ENCODE data around the gene OPCML. TPM values are rescaled to one million over a fixed set of nuclear protein-coding genes. Genes with fewer than 3 reads are reported as not detected.

OPCML gene
- total RNA-seq, 1 experiment from 2014 or later: not detected

GRCh38 chr11:133146697-133147306, 385.5 kb downstream of the OPCML start:
- intact Hi-C loops (cut with micrococcal nuclease; ENCODE audit: unreplicated experiment): no loop called here
- Histone ChIP-seq H3K4me3 (ENCODE audit: low read depth, low read length) (no peak overlapping the region), H3K9me3 (no peaks in the 10 kb centered on the region), H3K4me1 (no peaks in the 10 kb centered on the region), H3K36me3 (ENCODE audit: control insufficient read depth, insufficient read depth, low read length) (no peaks in the 10 kb centered on the region), H3K27me3 (replicated peaks; ENCODE audit: control insufficient read depth, insufficient read depth, low read length) (no peaks in the 10 kb centered on the region)
- POLR2A ChIA-PET: no interaction called here
- no TSS peak for BruUV-seq (replicated peaks)
- DNase-seq: no peak
- H3K4me1 Mint-ChIP-seq (ENCODE audit: low read depth, unreplicated experiment): peaks cover 5% of the 10 kb centered on the region
- no peaks in the 10 kb centered on the region for H3K36me3 Mint-ChIP-seq (ENCODE audit: insufficient read depth, unreplicated experiment)
- no peaks in the 10 kb centered on the region for H3K27me3 Mint-ChIP-seq (ENCODE audit: insufficient read depth, unreplicated experiment)
- no peak overlapping the region for H3K4me3 Mint-ChIP-seq (ENCODE audit: unreplicated experiment)
- CTCF ChIA-PET: no interaction called here
- no peak for TF ChIP-seq CTCF (IDR thresholded peaks at IDR 0.05; ENCODE audit: insufficient read depth in 1 of 2, low read depth in 1 of 2, low read length in 1 of 2, severe bottlenecking in 1 of 2, unreplicated experiment in 1 of 2)
- H3K9me3 Mint-ChIP-seq (ENCODE audit: unreplicated experiment): peaks cover 20% of the 10 kb centered on the region
- H3K27ac Mint-ChIP-seq (ENCODE audit: unreplicated experiment): no peak overlapping the region

GRCh38 chr11:133137939-133138338, 394.4 kb downstream of the OPCML start:
- intact Hi-C loops (cut with micrococcal nuclease; ENCODE audit: unreplicated experiment): no loop called here
- H3K4me1 Mint-ChIP-seq (ENCODE audit: low read depth, unreplicated experiment): no peaks in the 10 kb centered on the region
- CTCF ChIA-PET: no interaction called here
- no TSS peak for BruUV-seq (replicated peaks)
- H3K4me3 ChIP-seq (ENCODE audit: low read depth, low read length): no peak overlapping the region
- H3K9me3 Mint-ChIP-seq (ENCODE audit: unreplicated experiment): peaks cover 26% of the 10 kb centered on the region
- H3K4me3 Mint-ChIP-seq (ENCODE audit: unreplicated experiment): no peak overlapping the region
- H3K27me3 Mint-ChIP-seq (ENCODE audit: insufficient read depth, unreplicated experiment): no peaks in the 10 kb centered on the region
- H3K27me3 ChIP-seq (replicated peaks; ENCODE audit: control insufficient read depth, insufficient read depth, low read length): no peaks in the 10 kb centered on the region
- H3K9me3 ChIP-seq: no peaks in the 10 kb centered on the region
- DNase-seq: no peak
- TF ChIP-seq CTCF (IDR thresholded peaks at IDR 0.05; ENCODE audit: insufficient read depth in 1 of 2, low read depth in 1 of 2, low read length in 1 of 2, severe bottlenecking in 1 of 2, unreplicated experiment in 1 of 2): no peak
- POLR2A ChIA-PET: no interaction called here
- H3K36me3 Mint-ChIP-seq (ENCODE audit: insufficient read depth, unreplicated experiment): no peaks in the 10 kb centered on the region
- no peaks in the 10 kb centered on the region for H3K4me1 ChIP-seq
- no peaks in the 10 kb centered on the region for H3K36me3 ChIP-seq (ENCODE audit: control insufficient read depth, insufficient read depth, low read length)
- H3K27ac Mint-ChIP-seq (ENCODE audit: unreplicated experiment): no peak overlapping the region

DNA sequence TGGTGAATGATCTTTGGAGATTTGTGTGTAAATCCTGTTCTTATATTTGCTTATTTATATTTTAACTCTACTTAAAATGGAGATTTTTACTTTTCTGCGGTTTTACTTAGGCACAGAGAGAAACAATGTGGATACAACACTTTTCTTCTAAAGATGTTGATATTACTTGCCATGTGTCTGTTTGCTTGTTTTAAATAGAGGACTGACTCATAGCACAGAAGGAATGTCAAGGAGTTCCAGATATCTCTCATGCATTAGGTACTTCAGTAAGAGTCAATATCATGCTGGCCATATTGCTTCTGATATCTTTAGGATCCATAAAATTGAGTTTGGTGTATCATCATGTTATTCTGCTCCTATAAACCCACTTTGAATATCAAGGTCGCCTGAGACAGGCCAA, 395.0 kb downstream of the OPCML start:
- BruUV-seq (replicated peaks): no TSS peak
- no peak overlapping the region for H3K4me3 Mint-ChIP-seq (ENCODE audit: unreplicated experiment)
- H3K4me1 Mint-ChIP-seq (ENCODE audit: low read depth, unreplicated experiment): no peaks in the 10 kb centered on the region
- no peak for DNase-seq
- no peaks in the 10 kb centered on the region for H3K36me3 Mint-ChIP-seq (ENCODE audit: insufficient read depth, unreplicated experiment)
- Histone ChIP-seq H3K27me3 (replicated peaks; ENCODE audit: control insufficient read depth, insufficient read depth, low read length) (no peaks in the 10 kb centered on the region), H3K9me3 (no peaks in the 10 kb centered on the region), H3K4me1 (no peaks in the 10 kb centered on the region), H3K4me3 (ENCODE audit: low read depth, low read length) (no peak overlapping the region), H3K36me3 (ENCODE audit: control insufficient read depth, insufficient read depth, low read length) (no peaks in the 10 kb centered on the region)
- intact Hi-C loops (cut with micrococcal nuclease; ENCODE audit: unreplicated experiment): no loop called here
- no peak overlapping the region for H3K27ac Mint-ChIP-seq (ENCODE audit: unreplicated experiment)
- no peak for TF ChIP-seq CTCF (IDR thresholded peaks at IDR 0.05; ENCODE audit: insufficient read depth in 1 of 2, low read depth in 1 of 2, low read length in 1 of 2, severe bottlenecking in 1 of 2, unreplicated experiment in 1 of 2)
- ChIA-PET POLR2A (no interaction called here), CTCF (interaction anchor here (0.7 kb wide), 1 partner anchor 29 kb away, joined by 4 read pairs; no protein-coding TSS in a partner anchor)
- H3K27me3 Mint-ChIP-seq (ENCODE audit: insufficient read depth, unreplicated experiment): no peaks in the 10 kb centered on the region
- peaks cover 24% of the 10 kb centered on the region for H3K9me3 Mint-ChIP-seq (ENCODE audit: unreplicated experiment)
